Naive B cell (primary cell): ENCODE measurements around the gene HSPA5. TPM values are rescaled to one million over a fixed set of nuclear protein-coding genes. Genes with fewer than 3 reads are reported as not detected.
"Not testable (repeated sequence)": the region's sequence is repeated elsewhere in the genome, so short reads cannot be mapped to it uniquely, and the experiment has no call there.

Experiments
- ATAC-seq, 2 donors: fragments of 150-1000 bp; cut with Tn5 transposase; 2 replicates each; pipeline ENCODE4 v1.10.0; 2021; ENCODE audit warnings: low read depth in 2 of 2, mild to moderate bottlenecking in 2 of 2, moderate library complexity in 2 of 2
- DNase-seq: peaks from one replicate; pipeline ENCODE4 v3.0.0; 2022
- H3K27ac Mint-ChIP-seq, 6 donors: one replicate each; pipeline ENCODE4 v1.8.0; 2020 to 2022; ENCODE audit warnings: mild to moderate bottlenecking in 6 of 6, mixed read lengths in 6 of 6, moderate library complexity in 5 of 6, inconsistent platforms in 2 of 6
- H3K27me3 Mint-ChIP-seq, 3 donors: one replicate each; pipeline ENCODE4 v1.8.0; 2021 to 2022; ENCODE audit warnings: mixed read lengths in 3 of 3, mild to moderate bottlenecking in 1 of 3
- H3K36me3 Mint-ChIP-seq, 2 donors: one replicate each; pipeline ENCODE4 v1.8.0; 2020 to 2022; ENCODE audit warnings: mixed read lengths in 2 of 2, inconsistent platforms in 1 of 2, mild to moderate bottlenecking in 1 of 2
- H3K4me1 Mint-ChIP-seq, 3 donors: one replicate each; pipeline ENCODE4 v1.8.0; 2020 to 2022; ENCODE audit warnings: mixed read lengths in 3 of 3, inconsistent platforms in 1 of 3, mild to moderate bottlenecking in 1 of 3, moderate library complexity in 1 of 3
- H3K4me3 Mint-ChIP-seq, 8 donors: one replicate each; pipeline ENCODE4 v1.8.0; 2020 to 2022; ENCODE audit warnings: mild to moderate bottlenecking in 8 of 8, mixed read lengths in 8 of 8, moderate library complexity in 8 of 8, inconsistent platforms in 2 of 8
- H3K9me3 Mint-ChIP-seq, 7 donors: one replicate each; pipeline ENCODE4 v1.8.0; 2020 to 2022; ENCODE audit warnings: mixed read lengths in 7 of 7, mild to moderate bottlenecking in 5 of 7, inconsistent platforms in 2 of 7, moderate library complexity in 1 of 7
- polyA plus RNA-seq, 6 donors: library from polyadenylated mRNA; unstranded; fragments of 300-500 nt; fragmentation: Illumina TruSeq; gene quantifications; one replicate each; pipeline ENCODE4 v1.2.3, GENCODE V29; 2021; ENCODE audit warnings: low read depth in 6 of 6

The HSPA5 gene
- polyA plus RNA-seq, 6 donors from 2014 or later = 106 to 189 (median 126) TPM

- H3K36me3 Mint-ChIP-seq = peaks cover 0 to 10% of the 10 kb centered on the region in 2 donors
- H3K27ac Mint-ChIP-seq = peak within 1 kb of the TSS; percentile 92 to 98 (median 96)
- no peaks in the 10 kb centered on the region for H3K27me3 Mint-ChIP-seq
- peak within 1 kb of the TSS; percentile 87 to 97 (median 95) for H3K4me3 Mint-ChIP-seq
- ATAC-seq (peak; percentile 94), DNase-seq (peak; percentile 90)
- no peaks in the 10 kb centered on the region for H3K9me3 Mint-ChIP-seq
- H3K4me1 Mint-ChIP-seq = peaks cover 10 to 12% (median 10%) of the 10 kb centered on the region in 3 donors
Observed at GRCh38 chr9:125200216-125201047, 40.7 kb downstream of the HSPA5 start, which contains the start of gene RABEPK. TSS of gene RABEPK (plus strand) at chr9:125200542. CDS start at chr9:125203014, 2,472 bp downstream.

- not testable (repeated sequence) for ATAC-seq, H3K27me3 Mint-ChIP-seq, DNase-seq, H3K36me3 Mint-ChIP-seq, H3K27ac Mint-ChIP-seq, H3K9me3 Mint-ChIP-seq
- peaks cover 0 to 23% (median 13%) of the 10 kb centered on the region in 3 donors for H3K4me1 Mint-ChIP-seq
- peak overlapping the region in 1 of 8 donors; percentile 49 for H3K4me3 Mint-ChIP-seq
Observed at GRCh38 chr9:125195591-125195990, 45.6 kb downstream of the HSPA5 start.

DNA sequence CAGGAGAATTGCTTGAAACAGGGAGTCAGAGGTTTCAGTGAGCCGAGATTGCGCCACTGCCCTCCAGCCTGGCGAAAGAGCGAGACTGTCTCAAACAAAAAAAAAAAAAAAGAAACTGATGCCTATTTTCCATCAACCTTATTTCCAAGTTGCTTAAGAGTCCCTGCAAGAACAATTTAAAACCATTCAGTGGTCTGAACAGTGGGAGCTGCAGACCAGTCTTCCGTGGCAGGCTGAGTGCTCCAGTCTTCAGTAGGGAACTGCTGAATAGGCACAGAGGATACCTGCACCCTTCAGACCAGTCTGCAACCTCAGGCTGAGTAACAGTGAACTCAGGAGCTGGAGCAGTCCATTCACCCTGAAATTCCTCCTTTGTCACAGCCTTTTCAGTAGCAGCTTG lies 46.7 kb downstream of the HSPA5 start:
- Mint-ChIP-seq H3K4me3 (peak overlapping the region in 2 of 8 donors; percentile 22 to 49), H3K4me1 (peaks cover 0 to 27% (median 10%) of the 10 kb centered on the region in 3 donors)
- H3K27ac Mint-ChIP-seq, H3K36me3 Mint-ChIP-seq, ATAC-seq, DNase-seq, H3K27me3 Mint-ChIP-seq, H3K9me3 Mint-ChIP-seq: not testable (repeated sequence)

GRCh38 chr9:125190361-125190801 lies 50.8 kb downstream of the HSPA5 start:
- Mint-ChIP-seq H3K27ac (peak overlapping the region; percentile 78 to 98 (median 94)), H3K4me3 (peak overlapping the region; percentile 91 to 99 (median 97)), H3K36me3 (no peaks in the 10 kb centered on the region), H3K9me3 (no peaks in the 10 kb centered on the region), H3K27me3 (no peaks in the 10 kb centered on the region), H3K4me1 (peaks cover 10 to 51% (median 29%) of the 10 kb centered on the region in 3 donors)
- no peak for DNase-seq
- no peak for ATAC-seq

DNA sequence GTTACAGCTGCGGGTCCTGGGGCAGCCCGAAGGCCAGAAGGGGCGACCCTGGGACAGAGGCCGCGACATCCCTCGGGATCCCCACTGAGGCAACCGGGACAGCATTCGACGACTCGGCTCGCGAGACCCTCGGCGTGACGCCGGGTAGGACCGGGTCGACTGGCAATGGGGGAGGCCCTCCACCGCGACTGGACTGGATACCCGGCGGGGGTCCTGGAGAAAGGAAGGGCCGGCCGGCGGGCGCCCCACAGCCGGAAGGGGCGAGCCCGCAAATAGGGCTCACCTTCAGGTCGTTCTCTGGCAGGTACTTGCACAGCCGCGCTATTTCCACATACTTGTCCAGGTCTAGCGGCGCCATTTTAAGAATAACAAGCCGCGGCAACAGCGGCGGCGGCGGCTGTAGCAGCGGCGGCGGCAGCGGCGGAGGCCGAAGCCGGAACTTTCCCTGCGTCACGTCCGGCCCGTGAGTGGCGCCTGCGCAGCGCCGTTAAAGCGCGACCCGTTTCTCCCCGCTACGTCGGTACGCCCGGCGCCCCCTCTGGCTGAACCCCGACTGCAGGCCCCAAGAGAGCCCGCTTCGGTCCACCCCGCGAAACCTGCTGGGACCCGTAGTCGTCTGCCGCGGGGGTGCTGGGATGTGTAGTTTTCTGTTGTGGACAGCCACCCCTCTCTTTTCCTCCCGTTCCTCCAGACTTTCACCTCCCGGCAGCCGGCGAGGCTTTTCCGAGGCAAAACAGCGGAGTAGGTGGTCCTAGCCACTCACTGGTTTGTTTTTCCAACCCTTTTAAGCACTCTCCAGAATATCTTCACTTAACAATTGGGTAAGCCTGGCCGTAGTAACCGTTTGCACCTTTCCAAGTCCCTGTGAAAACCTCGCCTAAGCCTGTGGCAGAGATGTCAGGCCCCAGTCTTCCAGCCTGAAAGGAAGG lies 51.5 kb downstream of the HSPA5 start, which contains the start of gene PPP6C:
Gene PPP6C, minus strand, starts transcription at position 443 of the 929 bp plus-strand sequence. Its CDS starts 85 bp downstream, at position 358.
- no peaks in the 10 kb centered on the region for H3K27me3 Mint-ChIP-seq

GRCh38 chr9:125189011-125189360 lies 52.2 kb downstream of the HSPA5 start:
- Mint-ChIP-seq H3K9me3 (no peaks in the 10 kb centered on the region), H3K4me3 (peak overlapping the region; percentile 91 to 99 (median 97)), H3K36me3 (no peaks in the 10 kb centered on the region), H3K27ac (peak overlapping the region; percentile 9 to 98 (median 94)), H3K27me3 (no peaks in the 10 kb centered on the region), H3K4me1 (peaks cover 13 to 50% (median 28%) of the 10 kb centered on the region in 3 donors)
- ATAC-seq (peak; percentile 13 to 25), DNase-seq (peak; percentile 47)

More for the DNA sequence above, 51.5 kb downstream of the HSPA5 start, which contains the start of gene PPP6C:
- ATAC-seq (peak; percentile 92), DNase-seq (peak; percentile 96)
- peak within 1 kb of the TSS; percentile 78 to 98 (median 94) for H3K27ac Mint-ChIP-seq
- no peaks in the 10 kb centered on the region for H3K36me3 Mint-ChIP-seq
- no peaks in the 10 kb centered on the region for H3K9me3 Mint-ChIP-seq
- peaks cover 13 to 50% (median 25%) of the 10 kb centered on the region in 3 donors for H3K4me1 Mint-ChIP-seq
- H3K4me3 Mint-ChIP-seq = peak within 1 kb of the TSS; percentile 91 to 99 (median 97)

Other genes with a start within 250 kb of the HSPA5 start
- gene SCAI, start 97.8 kb downstream of the HSPA5 start, polyA plus RNA-seq = 1 to 10 TPM; 1.8 to 8.3 (median 2.7) TPM
- 10 to 100 TPM; 48.5 to 59.8 (median 56.6) TPM for gene PPP6C, start 51.5 kb downstream of the HSPA5 start, polyA plus RNA-seq
- 10 to 100 TPM in 5 of 6 donors, 1 to 10 TPM in 1; 6.8 to 18.6 (median 14.1) TPM for gene RABEPK, start 40.8 kb downstream of the HSPA5 start, polyA plus RNA-seq
- 10 to 100 TPM; 28.4 to 64.9 (median 39.0) TPM for gene GAPVD1, start 20.5 kb upstream of the HSPA5 start, polyA plus RNA-seq